Neural cell (in vitro differentiated cells): ENCODE results near the gene ERP27. TPM values are rescaled to one million over a fixed set of nuclear protein-coding genes. Genes with fewer than 3 reads are reported as not detected.

Experiments
- H2AFZ ChIP-seq: fragments of 200-600, 300-800 bp; sonication (generic), shearing (Covaris generic); 2 replicates; pipeline ENCODE4 v1.6.0; 2014; ENCODE audit warnings: low read depth, mild to moderate bottlenecking, antibody characterized with exemption, low read length, moderate library complexity
- H3F3A ChIP-seq: fragments of 200-600 bp; shearing (Covaris generic); 2 replicates; pipeline ENCODE4 v1.6.1; 2016; ENCODE audit warnings: mild to moderate bottlenecking, moderate library complexity, mixed read lengths, antibody characterized with exemption, low read length; ENCODE audit not compliant: insufficient read depth, poor library complexity, severe bottlenecking
- H3K27ac ChIP-seq: fragments of 200-600, 300-800 bp; sonication (generic), shearing (Covaris generic); 2 replicates; pipeline ENCODE4 v1.5.1; 2014; ENCODE audit warnings: mild to moderate bottlenecking, low read length, moderate library complexity
- H3K27me3 ChIP-seq: fragments of 300-800, 200-600 bp; sonication (generic), shearing (Covaris generic); 2 replicates; pipeline ENCODE4 v1.6.0; 2014; ENCODE audit warnings: mild to moderate bottlenecking, low read depth, low read length, moderate library complexity; ENCODE audit not compliant: insufficient read depth
- H3K36me3 ChIP-seq: fragments of 300-800, 200-600 bp; sonication (generic), shearing (Covaris generic); 2 replicates; pipeline ENCODE4 v1.5.1; 2014; ENCODE audit warnings: mild to moderate bottlenecking, antibody characterized with exemption, low read length, moderate library complexity; ENCODE audit not compliant: insufficient read depth
- H3K4me2 ChIP-seq: fragments of 300-800, 200-600 bp; sonication (generic), shearing (Covaris generic); 2 replicates; pipeline ENCODE4 v1.6.0; 2014; ENCODE audit warnings: mild to moderate bottlenecking, low read length
- H3K4me3 ChIP-seq: fragments of 300-800, 200-600 bp; sonication (generic), shearing (Covaris generic); 2 replicates; pipeline ENCODE4 v1.5.1; 2014; ENCODE audit warnings: mild to moderate bottlenecking, low read length, moderate library complexity
- H3K79me2 ChIP-seq: fragments of 200-600 bp; shearing (Covaris generic); replicated peaks from 2 replicates; pipeline ENCODE4 v1.6.0; 2014; ENCODE audit warnings: mild to moderate bottlenecking, low read length, moderate library complexity; ENCODE audit not compliant: insufficient read depth
- H3K9ac ChIP-seq: fragments of 300-800, 200-600 bp; sonication (generic), shearing (Covaris generic); 2 replicates; pipeline ENCODE4 v1.6.1; 2016; ENCODE audit warnings: mild to moderate bottlenecking, low read length, mixed read lengths
- H3K9me2 ChIP-seq: fragments of 200-600 bp; shearing (Covaris generic); 2 replicates; pipeline ENCODE4 v1.6.1; 2016; ENCODE audit warnings: mild to moderate bottlenecking, low read length, mixed read lengths; ENCODE audit not compliant: insufficient read depth
- H3K9me3 ChIP-seq: fragments of 200-600, 300-800 bp; sonication (generic), shearing (Covaris generic); 2 replicates; pipeline ENCODE4 v1.6.1; 2016; ENCODE audit warnings: mild to moderate bottlenecking, mixed run types, low read length, moderate library complexity, mixed read lengths
- H4K20me1 ChIP-seq: fragments of 200-600 bp; shearing (Covaris generic); 2 replicates; pipeline ENCODE4 v1.6.1; 2016; ENCODE audit warnings: mild to moderate bottlenecking, mixed run types; ENCODE audit not compliant: insufficient read depth
- CTCF ChIP-seq: fragments of 450-650 bp; IDR thresholded peaks from 2 replicates; pipeline ENCODE4 v1.5.1; 2014; ENCODE audit warnings: antibody characterized with exemption, mild to moderate bottlenecking, moderate library complexity; ENCODE audit not compliant: poor library complexity, severe bottlenecking
- EP300 ChIP-seq: fragments of 450-650 bp; conservative IDR thresholded peaks from 2 replicates; pipeline ENCODE4 v1.6.1; 2014; ENCODE audit warnings: antibody characterized with exemption, mild to moderate bottlenecking, moderate library complexity; ENCODE audit not compliant: poor library complexity, severe bottlenecking
- EZH2 ChIP-seq: fragments of 200-600, 300-800 bp; shearing (Covaris generic), sonication (generic); IDR thresholded peaks from 2 replicates; pipeline ENCODE4 v1.6.1; 2014; ENCODE audit warnings: antibody characterized with exemption, low read length, borderline replicate concordance, mild to moderate bottlenecking; ENCODE audit not compliant: insufficient read depth, poor library complexity, severe bottlenecking
- MXI1 ChIP-seq: fragments of 450-650 bp; conservative IDR thresholded peaks from 2 replicates; pipeline ENCODE4 v1.6.1; 2014; ENCODE audit warnings: antibody characterized with exemption, mild to moderate bottlenecking; ENCODE audit not compliant: poor library complexity, severe bottlenecking
- POLR2AphosphoS5 ChIP-seq: IDR thresholded peaks from 2 replicates; pipeline ENCODE4 v1.6.1; 2012
- REST ChIP-seq: IDR thresholded peaks from 2 replicates; pipeline ENCODE4 v1.6.1; 2012; ENCODE audit warnings: borderline replicate concordance
- SMC3 ChIP-seq: fragments of 450-650 bp; conservative IDR thresholded peaks from 2 replicates; pipeline ENCODE4 v1.6.1; 2014; ENCODE audit warnings: antibody characterized with exemption, mild to moderate bottlenecking, moderate library complexity; ENCODE audit not compliant: poor library complexity
- polyA plus RNA-seq: library from polyadenylated mRNA; depleted of rRNA; stranded (reverse); fragments of >200 nt; gene quantifications from 2 replicates; pipeline ENCODE4 v1.2.3, GENCODE V29; 2014

The ERP27 gene
- polyA plus RNA-seq, 1 donor from 2014 or later: not detected

- Histone ChIP-seq H3F3A (no peaks in the 10 kb centered on the region), H3K9me3 (no peaks in the 10 kb centered on the region), H3K27me3 (no peaks in the 10 kb centered on the region), H3K36me3 (no peaks in the 10 kb centered on the region), H3K9me2 (no peaks in the 10 kb centered on the region), H4K20me1 (no peaks in the 10 kb centered on the region), H3K4me2 (no peak overlapping the region), H3K4me3 (no peak overlapping the region), H2AFZ (no peak overlapping the region), H3K79me2 (no peaks in the 10 kb centered on the region), H3K27ac (no peak overlapping the region), H3K9ac (no peak overlapping the region)
- TF ChIP-seq POLR2AphosphoS5 (no peak), SMC3 (peak; percentile 21), MXI1 (no peak), CTCF (peak; percentile 8)
Measured at GRCh38 chr12:14986449-14986848, 48.1 kb upstream of the ERP27 start.

DNA sequence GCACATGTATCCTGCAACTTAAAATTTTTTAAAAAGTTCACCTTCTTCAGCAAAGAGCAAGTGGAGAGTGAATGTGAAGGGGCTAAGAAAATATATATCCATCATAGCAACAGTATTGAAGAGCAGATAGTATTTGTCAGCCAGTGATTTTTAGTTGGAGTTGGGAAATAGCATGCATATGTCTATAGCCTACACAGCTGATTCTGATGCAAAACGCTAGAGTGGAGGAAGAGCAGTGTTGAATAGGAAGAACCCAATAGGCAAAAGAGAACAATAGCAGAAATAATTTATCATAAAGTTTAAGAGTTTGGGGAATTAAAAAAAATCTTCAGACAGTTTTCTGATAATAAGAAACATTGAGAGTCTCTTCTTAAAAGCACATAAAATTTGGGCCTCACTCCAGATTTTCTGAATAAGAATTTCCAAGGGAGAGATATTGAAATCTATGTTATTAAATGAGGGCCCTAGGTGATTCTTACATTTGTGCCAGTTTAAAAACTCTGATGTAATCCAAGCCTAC is 46.5 kb upstream of the ERP27 start:
- no peaks in the 10 kb centered on the region for H3F3A ChIP-seq
- no peak overlapping the region for H3K27ac ChIP-seq
- no peak overlapping the region for H3K4me2 ChIP-seq
- no peaks in the 10 kb centered on the region for H3K79me2 ChIP-seq
- no peak overlapping the region for H3K9ac ChIP-seq
- no peak for TF ChIP-seq EP300
- no peak for TF ChIP-seq POLR2AphosphoS5
- TF ChIP-seq EZH2: no peak
- no peaks in the 10 kb centered on the region for H3K9me2 ChIP-seq
- no peak overlapping the region for H2AFZ ChIP-seq
- no peak overlapping the region for H3K4me3 ChIP-seq
- H3K9me3 ChIP-seq: no peaks in the 10 kb centered on the region
- no peaks in the 10 kb centered on the region for H4K20me1 ChIP-seq
- no peaks in the 10 kb centered on the region for H3K36me3 ChIP-seq
- no peaks in the 10 kb centered on the region for H3K27me3 ChIP-seq

- H3K36me3 ChIP-seq: no peaks in the 10 kb centered on the region
- no peak overlapping the region for H3K4me3 ChIP-seq
- H3K9me2 ChIP-seq: no peaks in the 10 kb centered on the region
- H3K27ac ChIP-seq: no peak overlapping the region
- no peaks in the 10 kb centered on the region for H3F3A ChIP-seq
- H3K9ac ChIP-seq: no peak overlapping the region
- H3K27me3 ChIP-seq: no peaks in the 10 kb centered on the region
- TF ChIP-seq CTCF (no peak), EZH2 (no peak), REST (no peak)
- no peaks in the 10 kb centered on the region for H3K9me3 ChIP-seq
- H3K4me2 ChIP-seq: no peak overlapping the region
- H4K20me1 ChIP-seq: no peaks in the 10 kb centered on the region
- H3K79me2 ChIP-seq: no peaks in the 10 kb centered on the region
- no peak overlapping the region for H2AFZ ChIP-seq
Measured at GRCh38 chr12:14984036-14984435, 45.7 kb upstream of the ERP27 start.
